Muscle layer of duodenum (tissue), 2 donors: ENCODE results near the gene GSTM3.
A peak's percentile ranks its signal among the peaks of the same experiment; 100 is the strongest.
"Not testable (repeated sequence)": the region's sequence is repeated elsewhere in the genome, so short reads cannot be mapped to it uniquely, and the experiment has no call there.

Experiments used
- H3K27ac ChIP-seq: one replicate; pipeline ENCODE4 v1.7.0; 2013; ENCODE audit warnings: mild to moderate bottlenecking, low read length
- H3K27me3 ChIP-seq: one replicate; pipeline ENCODE4 v1.7.0; 2013; ENCODE audit warnings: low read depth, mild to moderate bottlenecking, control low read depth, low read length
- H3K36me3 ChIP-seq, 2 donors: one replicate each; pipeline ENCODE4 v1.7.0; 2013; ENCODE audit warnings: low read length in 2 of 2, control low read depth in 1 of 2, mild to moderate bottlenecking in 1 of 2; ENCODE audit not compliant: insufficient read depth in 2 of 2, control insufficient read depth in 1 of 2
- H3K4me1 ChIP-seq, 2 donors: one replicate each; pipeline ENCODE4 v1.7.0; 2013; ENCODE audit warnings: low read length in 2 of 2, mild to moderate bottlenecking in 2 of 2, control low read depth in 1 of 2, moderate library complexity in 1 of 2; ENCODE audit not compliant: insufficient read depth in 2 of 2, control insufficient read depth in 1 of 2
- H3K4me3 ChIP-seq, 2 donors: one replicate each; pipeline ENCODE4 v1.7.0; 2013; ENCODE audit warnings: low read length in 2 of 2, low read depth in 1 of 2, mild to moderate bottlenecking in 1 of 2
- H3K9me3 ChIP-seq, 2 donors: one replicate each; pipeline ENCODE4 v1.7.0; 2013; ENCODE audit warnings: low read length in 2 of 2, control low read depth in 1 of 2, mild to moderate bottlenecking in 1 of 2; ENCODE audit not compliant: control insufficient read depth in 1 of 2
- donor health status: healthy.

GSTM3 gene

GRCh38 chr1:109719337-109719837 is 21.5 kb downstream of the GSTM3 start:
- Histone ChIP-seq H3K27ac (no peak overlapping the region), H3K9me3 (no peaks in the 10 kb centered on the region), H3K27me3 (no peaks in the 10 kb centered on the region), H3K4me1 (peaks cover 0 to 18% of the 10 kb centered on the region in 2 donors), H3K36me3 (no peaks in the 10 kb centered on the region), H3K4me3 (no peak overlapping the region)

- no peaks in the 10 kb centered on the region for H3K9me3 ChIP-seq
- H3K27ac ChIP-seq = no peak overlapping the region
- H3K27me3 ChIP-seq = no peaks in the 10 kb centered on the region
- H3K4me3 ChIP-seq = no peak overlapping the region
- H3K4me1 ChIP-seq = peaks cover 0 to 20% of the 10 kb centered on the region in 2 donors
- H3K36me3 ChIP-seq = no peaks in the 10 kb centered on the region
Observed at GRCh38 chr1:109718495-109718894, 22.3 kb downstream of the GSTM3 start.

DNA sequence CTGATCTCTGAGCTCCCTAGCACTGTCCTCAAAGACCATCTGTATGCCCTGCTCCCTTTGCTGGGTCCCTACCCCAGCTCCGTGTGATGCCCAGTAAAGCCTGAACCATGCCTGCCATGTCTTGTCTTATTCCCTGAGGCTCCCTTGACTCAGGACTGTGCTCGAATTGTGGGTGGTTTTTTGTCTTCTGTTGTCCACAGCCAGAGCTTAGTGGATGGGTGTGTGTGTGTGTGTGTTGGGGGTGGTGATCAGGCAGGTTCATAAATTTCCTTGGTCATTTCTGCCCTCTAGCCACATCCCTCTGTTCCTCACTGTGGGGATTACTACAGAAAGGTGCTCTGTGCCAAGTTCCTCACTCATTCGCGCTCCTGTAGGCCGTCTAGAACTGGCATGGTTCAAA is 23.1 kb downstream of the GSTM3 start:
- H3K27me3 ChIP-seq = no peaks in the 10 kb centered on the region
- no peak overlapping the region for H3K4me3 ChIP-seq
- no peaks in the 10 kb centered on the region for H3K9me3 ChIP-seq
- no peak overlapping the region for H3K27ac ChIP-seq
- H3K4me1 ChIP-seq = peaks cover 0 to 15% of the 10 kb centered on the region in 2 donors
- no peaks in the 10 kb centered on the region for H3K36me3 ChIP-seq

DNA sequence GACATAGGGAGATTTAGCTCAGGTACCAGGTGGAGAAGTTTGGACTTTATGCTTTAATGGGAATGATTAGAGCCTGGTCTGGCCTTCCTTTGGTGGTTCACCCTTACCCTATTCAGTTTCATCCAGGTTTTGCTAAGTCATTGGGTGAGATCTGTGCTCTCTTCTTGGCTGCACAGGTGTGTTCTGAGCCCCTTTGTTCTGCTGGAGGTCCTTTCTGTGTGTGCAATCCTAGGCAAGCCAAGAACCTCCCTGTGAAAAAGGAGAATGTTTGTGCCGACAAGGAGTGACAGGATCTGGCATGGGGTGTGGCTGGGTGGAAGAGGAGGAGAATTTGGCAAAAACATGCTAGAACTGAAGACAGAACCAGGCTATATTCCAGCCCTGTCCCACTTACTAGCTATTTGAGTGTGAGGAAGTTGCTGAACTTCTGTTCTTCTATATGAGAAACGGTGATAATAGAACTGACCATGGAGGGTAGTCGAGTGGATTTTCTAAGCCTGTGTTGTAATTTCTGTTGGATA is 24.2 kb downstream of the GSTM3 start:
- H3K27ac ChIP-seq = no peak overlapping the region

GRCh38 chr1:109716121-109716520 is 24.7 kb downstream of the GSTM3 start:
- no peaks in the 10 kb centered on the region for H3K27me3 ChIP-seq
- no peaks in the 10 kb centered on the region for H3K36me3 ChIP-seq
- no peak overlapping the region for H3K4me3 ChIP-seq
- no peak overlapping the region for H3K27ac ChIP-seq
- H3K9me3 ChIP-seq = no peaks in the 10 kb centered on the region
- peaks cover 0 to 18% of the 10 kb centered on the region in 2 donors for H3K4me1 ChIP-seq

More for the DNA sequence above, 24.2 kb downstream of the GSTM3 start:
- H3K36me3 ChIP-seq = no peaks in the 10 kb centered on the region
- no peaks in the 10 kb centered on the region for H3K27me3 ChIP-seq
- H3K9me3 ChIP-seq = no peaks in the 10 kb centered on the region
- H3K4me3 ChIP-seq = no peak overlapping the region
- peaks cover 0 to 18% of the 10 kb centered on the region in 2 donors for H3K4me1 ChIP-seq

DNA sequence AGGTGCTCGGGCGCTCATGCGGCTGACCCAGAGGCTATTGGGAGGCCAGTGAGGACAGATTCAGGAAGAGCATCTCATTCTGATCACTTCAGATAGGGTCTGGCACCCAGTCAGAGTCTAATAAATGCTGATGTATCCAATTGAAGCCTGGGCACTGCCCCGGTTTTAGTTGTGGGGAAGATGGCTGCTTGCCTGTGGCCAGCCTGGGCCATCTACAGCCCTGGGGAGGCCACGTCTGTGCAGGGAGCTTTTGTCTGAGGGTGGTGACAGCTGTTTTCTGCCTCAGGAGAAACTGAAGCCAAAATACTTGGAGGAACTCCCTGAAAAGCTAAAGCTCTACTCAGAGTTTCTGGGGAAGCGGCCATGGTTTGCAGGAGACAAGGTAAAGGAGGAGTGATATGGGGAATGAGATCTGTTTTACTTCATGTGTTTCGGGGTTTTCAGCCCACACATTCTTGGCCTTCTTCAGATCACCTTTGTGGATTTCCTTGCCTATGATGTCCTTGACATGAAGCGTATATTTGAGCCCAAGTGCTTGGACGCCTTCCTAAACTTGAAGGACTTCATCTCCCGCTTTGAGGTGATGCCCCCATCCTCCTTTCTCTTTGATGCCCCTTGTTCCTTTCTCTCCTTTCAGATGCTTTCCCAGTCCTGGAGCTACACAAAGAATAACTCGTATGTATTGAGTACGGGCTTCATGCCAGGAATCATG is 26.0 kb downstream of the GSTM3 start:
- H3K4me3 ChIP-seq = no peak overlapping the region
- H3K36me3 ChIP-seq = no peaks in the 10 kb centered on the region
- H3K27me3 ChIP-seq = no peaks in the 10 kb centered on the region
- H3K27ac ChIP-seq = no peak overlapping the region
- no peaks in the 10 kb centered on the region for H3K9me3 ChIP-seq
- H3K4me1 ChIP-seq = peaks cover 0 to 18% of the 10 kb centered on the region in 2 donors

GRCh38 chr1:109713636-109714035 is 27.2 kb downstream of the GSTM3 start:
- H3K27me3 ChIP-seq = no peaks in the 10 kb centered on the region
- H3K9me3 ChIP-seq = no peaks in the 10 kb centered on the region
- H3K27ac ChIP-seq = no peak overlapping the region
- H3K4me3 ChIP-seq = no peak overlapping the region
- no peaks in the 10 kb centered on the region for H3K36me3 ChIP-seq
- H3K4me1 ChIP-seq = peaks cover 0 to 18% of the 10 kb centered on the region in 2 donors

GRCh38 chr1:109712321-109712864 is 28.4 kb downstream of the GSTM3 start:
- Histone ChIP-seq H3K9me3 (peaks cover 0 to 2% of the 10 kb centered on the region in 2 donors), H3K4me3 (peak overlapping the region; percentile 7 to 62), H3K36me3 (no peaks in the 10 kb centered on the region), H3K27ac (no peak overlapping the region), H3K4me1 (peaks cover 0 to 18% of the 10 kb centered on the region in 2 donors), H3K27me3 (no peaks in the 10 kb centered on the region)

- H3K27me3 ChIP-seq, H3K27ac ChIP-seq, H3K36me3 ChIP-seq, H3K9me3 ChIP-seq: not testable (repeated sequence)
- H3K4me3 ChIP-seq = peak within 1 kb of the TSS; percentile 7 to 62
- H3K4me1 ChIP-seq = peaks cover 0 to 18% of the 10 kb centered on the region in 2 donors
Observed at GRCh38 chr1:109711593-109712320, 29.1 kb downstream of the GSTM3 start, which contains the start of gene GSTM5. Gene GSTM5 (plus strand): TSS chr1:109712251. CDS start chr1:109712313, 62 bp downstream.

- H3K36me3 ChIP-seq, H3K27ac ChIP-seq, H3K4me3 ChIP-seq, H3K27me3 ChIP-seq, H3K9me3 ChIP-seq: not testable (repeated sequence)
- peaks cover 0 to 12% of the 10 kb centered on the region in 2 donors for H3K4me1 ChIP-seq
Observed at GRCh38 chr1:109709822-109710221, 31.0 kb downstream of the GSTM3 start.

- H3K4me3 ChIP-seq, H3K27ac ChIP-seq, H3K9me3 ChIP-seq, H3K4me1 ChIP-seq, H3K36me3 ChIP-seq, H3K27me3 ChIP-seq: not testable (repeated sequence)
Observed at GRCh38 chr1:109708949-109709348, 31.9 kb downstream of the GSTM3 start.
